Ovary (tissue), 9 donors: ENCODE results near the gene POPDC3. TPM values are rescaled to one million over a fixed set of nuclear protein-coding genes. Genes with fewer than 3 reads are reported as not detected.

Source experiments
- DNase-seq, 5 donors: peaks; one replicate each; pipeline ENCODE4 v3.0.0-alpha.2; 2019 to 2020
- H3K27ac ChIP-seq, 2 donors: fragments of 200-600 bp; one replicate each; pipeline versions ENCODE4 v1.5.1 to v1.8.0; 2019 to 2022
- H3K27me3 ChIP-seq: fragments of 200-600 bp; one replicate; pipeline ENCODE4 v1.8.0; 2022
- H3K36me3 ChIP-seq: fragments of 200-600 bp; sonication (generic); one replicate; pipeline ENCODE4 v1.5.1; 2019
- H3K4me1 ChIP-seq: one replicate; pipeline ENCODE4 v1.8.1; 2013; ENCODE audit warnings: mild to moderate bottlenecking, moderate library complexity; ENCODE audit not compliant: insufficient read depth
- H3K4me3 ChIP-seq: fragments of 200-600 bp; sonication (generic); one replicate; pipeline ENCODE4 v1.5.1; 2017
- H3K9me3 ChIP-seq, 2 donors: fragments of 200-600 bp in 1 of 2; sonication (generic) in 1 of 2; one replicate each; pipeline versions ENCODE4 v1.5.1 to v1.8.1; 2013 to 2019; ENCODE audit warnings: mild to moderate bottlenecking in 1 of 2, moderate library complexity in 1 of 2
- EP300 ChIP-seq: sonication (generic); formaldehyde crosslinking; IDR thresholded peaks from one replicate; pipeline ENCODE4 v1.6.1; 2017; ENCODE audit warnings: antibody characterized with exemption
- POLR2A ChIP-seq: fragments of 450-650 bp; IDR thresholded peaks from one replicate; pipeline ENCODE4 v1.6.1; 2017; ENCODE audit warnings: antibody characterized with exemption, mild to moderate bottlenecking, moderate library complexity
- WGBS, 3 donors: extraction: QIAGEN DNeasy Blood & Tissue Kit in 1 of 3; methylation state at CpG; one replicate each; pipeline versions ENCODE4 v1.1.5 to v1.1.7; 2013 to 2017; 5-methylcytosine and 5-hydroxymethylcytosine counted together
- intact Hi-C, 4 donors: fragments of 100-400 bp; cut with DNase I; formaldehyde crosslinking; loops; one replicate each; pipeline versions ENCODE4 v1.11.0 to v1.15.1; 2022 to 2023
- polyA plus RNA-seq, 2 donors: library from polyadenylated mRNA; stranded (reverse); fragments of 200-250 nt in 1 of 2; fragments of 350-450 nt in 1 of 2; fragmentation: Illumina TruSeq in 1 of 2; extraction: RNeasy Lipid Tissue Mini Kit (QIAGEN cat#74804) in 1 of 2; gene quantifications; one replicate each; pipeline ENCODE4 v1.2.3, GENCODE V29; 2013 to 2014
- total RNA-seq, 7 donors: library from RNA; depleted of rRNA in 2 of 7; stranded (reverse); fragments of >200 nt in 2 of 7; fragmentation: NEBNext Ultra II Directional in 3 of 7; extraction: Animal tissue kit (Norgen Biotek cat#: 25700) in 3 of 7; gene quantifications; one replicate each; pipeline versions ENCODE4 v1.1.0 to v1.2.4, GENCODE V29; 2016 to 2023
- TF ChIP-seq, protein P1 (sequence below), 3 donors: fragments of 450-650 bp in 2 of 3; fragments of 200-600 bp in 1 of 3; IDR thresholded peaks; one replicate each; pipeline versions ENCODE4 v1.5.1 to v1.8.0; 2016 to 2022; ENCODE audit warnings: antibody characterized with exemption in 3 of 3, mild to moderate bottlenecking in 1 of 3
- donor health status: DM: no; HTN: no; CAD: no; lungs with moderate emphysema.
- donor health status: DM: no; HTN: no; CAD: no.
- donor health status: Bipolar disorder and iron deficiency.
- donor health status: DM: yes; HTN: yes; CAD: no.
- donor health status: DM: no; HTN: no; CAD: no.
- donor health status: DM: yes; HTN: yes; CAD: no.

The POPDC3 gene
- total and polyA plus RNA-seq, 9 donors: 0.15 to 3.1 (median 0.45) TPM; not detected in 6

DNA sequence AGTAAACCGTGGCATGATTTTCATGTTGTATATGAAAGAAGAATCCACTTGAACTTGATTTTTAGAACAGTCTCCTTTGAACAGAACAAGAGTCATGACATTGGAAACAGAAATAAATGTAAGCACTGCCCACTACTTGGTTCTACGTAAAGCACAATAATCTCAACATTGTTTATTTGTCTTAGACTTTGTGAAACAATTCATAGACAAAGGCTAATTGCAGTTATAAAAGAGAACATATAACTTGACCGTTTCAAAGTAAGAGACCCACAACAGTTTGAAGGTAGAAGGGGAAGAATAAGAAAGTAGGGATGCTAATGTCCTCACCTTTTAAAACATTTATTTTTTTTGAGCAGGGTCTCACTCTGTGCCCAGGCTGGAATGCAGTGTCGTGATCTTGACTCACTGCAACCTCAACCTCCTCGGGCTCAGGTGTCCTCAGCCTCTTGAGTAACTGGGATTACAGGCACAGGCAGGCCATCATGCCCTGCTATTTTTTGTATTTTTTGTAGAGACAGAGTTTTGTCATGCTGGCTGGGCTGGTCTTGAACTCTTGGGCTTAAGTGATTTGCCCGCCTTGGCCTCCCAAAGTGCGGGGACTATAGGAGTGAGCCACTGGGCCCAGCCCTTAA is 71.1 kb downstream of the POPDC3 start:
- Histone ChIP-seq H3K27ac (no peak overlapping the region), H3K4me1 (no peaks in the 10 kb centered on the region), H3K4me3 (no peak overlapping the region), H3K36me3 (no peaks in the 10 kb centered on the region), H3K27me3 (no peaks in the 10 kb centered on the region), H3K9me3 (no peaks in the 10 kb centered on the region)
- TF ChIP-seq, protein P1, sequence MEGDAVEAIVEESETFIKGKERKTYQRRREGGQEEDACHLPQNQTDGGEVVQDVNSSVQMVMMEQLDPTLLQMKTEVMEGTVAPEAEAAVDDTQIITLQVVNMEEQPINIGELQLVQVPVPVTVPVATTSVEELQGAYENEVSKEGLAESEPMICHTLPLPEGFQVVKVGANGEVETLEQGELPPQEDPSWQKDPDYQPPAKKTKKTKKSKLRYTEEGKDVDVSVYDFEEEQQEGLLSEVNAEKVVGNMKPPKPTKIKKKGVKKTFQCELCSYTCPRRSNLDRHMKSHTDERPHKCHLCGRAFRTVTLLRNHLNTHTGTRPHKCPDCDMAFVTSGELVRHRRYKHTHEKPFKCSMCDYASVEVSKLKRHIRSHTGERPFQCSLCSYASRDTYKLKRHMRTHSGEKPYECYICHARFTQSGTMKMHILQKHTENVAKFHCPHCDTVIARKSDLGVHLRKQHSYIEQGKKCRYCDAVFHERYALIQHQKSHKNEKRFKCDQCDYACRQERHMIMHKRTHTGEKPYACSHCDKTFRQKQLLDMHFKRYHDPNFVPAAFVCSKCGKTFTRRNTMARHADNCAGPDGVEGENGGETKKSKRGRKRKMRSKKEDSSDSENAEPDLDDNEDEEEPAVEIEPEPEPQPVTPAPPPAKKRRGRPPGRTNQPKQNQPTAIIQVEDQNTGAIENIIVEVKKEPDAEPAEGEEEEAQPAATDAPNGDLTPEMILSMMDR (IDR thresholded peaks at IDR 0.05): no peak
- no peak for TF ChIP-seq EP300
- TF ChIP-seq POLR2A: no peak
- DNase-seq: no peak
- intact Hi-C loops: no loop called here
- WGBS, 3 donors: 75 to 82% (median 77%) methylated on average over 7 of the region's 7 CpGs

Other genes with a start within 250 kb of the POPDC3 start
- gene LIN28B, start 222.9 kb downstream of the POPDC3 start, total RNA-seq: under 1 TPM in 1 of 7 donors, not detected in 6; 0.15 TPM
- not detected for gene LIN28B, start 222.9 kb downstream of the POPDC3 start, polyA plus RNA-seq
- gene PREP, start 223.1 kb upstream of the POPDC3 start, total RNA-seq: 10 to 100 TPM; 12.5 to 25.5 (median 21.8) TPM
- 10 to 100 TPM; 14.0 to 34.2 TPM for gene PREP, start 223.1 kb upstream of the POPDC3 start, polyA plus RNA-seq